Left renal pelvis (tissue), 4 donors: ENCODE results near the gene ZNF837. TPM values are rescaled to one million over a fixed set of nuclear protein-coding genes. Genes with fewer than 3 reads are reported as not detected.
A peak's percentile ranks its signal among the peaks of the same experiment; 100 is the strongest.
"Not testable (repeated sequence)": the region's sequence is repeated elsewhere in the genome, so short reads cannot be mapped to it uniquely, and the experiment has no call there.

Source experiments
- DNase-seq, 4 donors: peaks; one replicate each; pipeline ENCODE4 v3.0.0-alpha.2; 2013; ENCODE audit warnings: low read depth in 4 of 4, low spot score in 3 of 4
- polyA plus RNA-seq, 4 donors: library from polyadenylated mRNA; unstranded; fragments of 120-200 nt; gene quantifications; one replicate each; pipeline ENCODE4 v1.2.1, GENCODE V29; 2013; ENCODE audit not compliant: insufficient read length in 4 of 4

ZNF837 gene
- polyA plus RNA-seq: 1 to 10 TPM; 1.9 to 5.0 (median 2.5) TPM

DNA sequence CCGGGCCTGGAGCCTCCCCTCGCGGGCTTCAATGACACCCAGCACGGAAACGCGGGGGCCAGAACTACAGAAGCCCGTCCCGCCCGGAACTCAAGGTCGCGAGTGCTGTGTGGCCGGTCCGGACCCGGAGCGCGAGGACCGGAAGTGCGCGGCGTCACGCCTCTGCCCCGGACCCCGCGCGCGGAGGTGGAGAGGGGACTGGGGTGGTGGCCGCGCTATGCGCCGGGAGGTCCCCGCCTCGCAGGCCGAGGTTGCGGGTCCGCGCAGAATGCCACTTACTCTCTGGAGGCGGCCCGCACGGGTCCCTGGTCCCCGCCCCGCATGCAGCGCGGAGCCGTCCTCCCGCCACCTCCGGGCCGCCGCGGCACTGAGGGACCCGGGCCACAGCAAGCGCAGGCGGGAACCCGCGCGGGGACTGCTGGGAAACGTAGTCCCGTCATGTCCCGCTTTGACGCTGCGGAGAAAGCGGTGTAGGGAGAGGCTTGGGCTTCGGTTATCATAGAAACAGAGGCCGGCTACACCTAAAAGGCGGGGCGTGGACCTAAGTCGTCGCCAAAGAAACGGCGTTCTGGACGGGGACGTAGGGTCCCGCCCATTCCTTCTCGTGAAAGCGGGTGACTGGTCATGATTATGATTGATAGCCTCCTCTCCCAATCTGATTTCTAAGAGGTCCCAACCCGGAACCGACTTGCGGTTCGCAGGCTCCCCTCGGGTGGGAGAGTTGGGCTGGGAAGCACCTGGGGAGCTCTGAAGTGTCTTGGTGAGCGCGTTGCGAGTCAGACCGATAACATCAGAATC is at the start of gene ZNF837:
TSS of gene ZNF837 (minus strand) at position 369 of the 798 bp plus-strand sequence. CDS start 11,698 bp downstream, outside the sequence.
- DNase-seq: peak; percentile 99 to 100 (median 100)

DNA sequence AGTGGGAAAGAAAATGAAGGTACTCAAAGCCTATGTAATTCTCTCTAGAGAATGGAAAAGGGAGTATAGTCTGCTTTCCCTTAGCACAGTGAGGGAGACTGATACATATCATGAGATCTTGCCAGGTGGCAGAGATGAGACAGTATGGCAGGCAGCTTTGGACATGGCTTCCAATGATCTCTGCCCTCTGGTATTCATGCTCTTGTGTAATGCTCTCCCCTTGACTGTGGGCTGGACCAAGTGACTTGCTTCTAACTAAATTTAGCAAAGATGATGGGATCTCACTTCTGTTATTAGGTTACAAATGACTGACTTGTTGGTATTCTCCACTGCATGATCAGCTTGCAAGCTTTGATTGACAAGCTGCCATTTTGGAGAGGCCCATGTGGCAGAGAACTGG is 48.9 kb upstream of the ZNF837 start:
- DNase-seq: no peak

DNA sequence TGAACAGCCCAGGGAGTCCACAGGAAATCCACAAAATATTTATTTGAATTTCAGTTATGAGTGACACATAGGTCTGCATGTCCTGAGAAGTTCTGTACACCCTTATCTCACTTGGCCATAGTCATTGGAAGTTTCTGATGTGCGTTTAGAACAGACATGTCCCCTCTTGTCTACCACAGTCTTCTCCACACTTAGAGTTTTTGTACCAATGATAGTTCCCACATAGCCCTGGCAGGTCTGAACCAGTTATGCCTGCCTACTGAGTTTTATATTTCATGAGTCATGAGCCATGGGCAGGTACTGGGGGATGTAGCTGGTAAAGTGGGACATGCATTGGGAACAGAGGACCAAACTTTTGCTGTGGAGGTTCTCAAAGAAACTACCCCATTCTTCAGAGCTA is 47.8 kb upstream of the ZNF837 start:
- DNase-seq: no peak

DNA sequence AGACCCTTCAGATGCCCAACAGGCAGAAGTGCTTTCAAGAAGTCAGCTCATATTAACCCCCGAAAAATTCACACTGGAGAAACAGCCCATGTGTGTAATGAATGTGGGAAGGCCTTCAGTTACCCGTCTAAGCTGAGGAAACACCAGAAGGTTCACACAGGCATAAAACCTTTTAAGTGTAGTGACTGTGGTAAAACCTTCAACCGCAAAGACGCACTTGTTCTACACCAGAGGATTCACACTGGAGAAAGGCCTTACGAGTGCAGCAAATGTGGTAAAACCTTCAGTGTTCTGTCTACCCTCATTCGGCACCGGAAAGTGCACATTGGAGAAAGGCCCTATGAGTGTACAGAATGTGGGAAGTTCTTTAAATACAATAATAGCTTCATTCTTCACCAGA is 36.2 kb upstream of the ZNF837 start:
- DNase-seq: no peak

- no peak for DNase-seq
These were observed 35.8 kb upstream of the ZNF837 start for GRCh38 chr19:58416604-58417003.

DNA sequence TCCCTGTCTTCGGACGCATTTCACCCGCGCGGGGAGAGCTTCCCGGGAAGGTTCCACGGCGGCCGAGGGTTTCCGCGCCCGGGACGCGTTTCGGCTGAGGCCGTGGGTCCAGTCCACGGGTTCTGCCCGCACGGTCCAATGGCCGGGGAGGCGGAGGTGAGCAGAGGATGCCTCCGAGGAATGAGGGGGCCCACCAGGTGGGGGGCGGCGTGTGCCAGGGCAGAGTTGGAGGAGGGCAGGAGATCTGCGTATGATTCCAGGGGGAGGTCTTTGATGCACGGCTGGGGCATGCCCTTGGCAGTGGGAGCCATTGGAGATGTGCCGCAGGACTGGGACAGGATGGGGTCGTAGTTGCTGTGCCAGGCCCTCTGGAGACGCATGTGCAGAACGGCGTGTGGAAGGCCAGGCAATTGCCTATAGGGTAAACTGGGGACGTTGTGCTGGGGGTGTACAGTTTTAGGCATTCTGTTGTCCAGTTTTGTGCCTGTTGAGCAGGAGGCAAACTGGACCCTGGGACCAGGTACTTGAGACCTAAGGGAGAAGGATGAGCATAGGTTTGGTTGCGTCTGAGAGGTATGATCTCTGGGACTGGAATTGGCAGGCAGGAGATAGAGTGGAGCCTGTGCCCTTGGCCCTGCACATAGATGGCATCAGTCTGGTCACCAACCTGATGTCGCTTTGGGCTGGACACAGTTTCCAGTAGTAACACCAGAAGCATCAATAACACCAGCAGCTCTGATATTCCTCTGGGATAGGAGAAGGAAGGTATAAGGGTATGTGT is 28.4 kb upstream of the ZNF837 start:
- DNase-seq: no peak

DNA sequence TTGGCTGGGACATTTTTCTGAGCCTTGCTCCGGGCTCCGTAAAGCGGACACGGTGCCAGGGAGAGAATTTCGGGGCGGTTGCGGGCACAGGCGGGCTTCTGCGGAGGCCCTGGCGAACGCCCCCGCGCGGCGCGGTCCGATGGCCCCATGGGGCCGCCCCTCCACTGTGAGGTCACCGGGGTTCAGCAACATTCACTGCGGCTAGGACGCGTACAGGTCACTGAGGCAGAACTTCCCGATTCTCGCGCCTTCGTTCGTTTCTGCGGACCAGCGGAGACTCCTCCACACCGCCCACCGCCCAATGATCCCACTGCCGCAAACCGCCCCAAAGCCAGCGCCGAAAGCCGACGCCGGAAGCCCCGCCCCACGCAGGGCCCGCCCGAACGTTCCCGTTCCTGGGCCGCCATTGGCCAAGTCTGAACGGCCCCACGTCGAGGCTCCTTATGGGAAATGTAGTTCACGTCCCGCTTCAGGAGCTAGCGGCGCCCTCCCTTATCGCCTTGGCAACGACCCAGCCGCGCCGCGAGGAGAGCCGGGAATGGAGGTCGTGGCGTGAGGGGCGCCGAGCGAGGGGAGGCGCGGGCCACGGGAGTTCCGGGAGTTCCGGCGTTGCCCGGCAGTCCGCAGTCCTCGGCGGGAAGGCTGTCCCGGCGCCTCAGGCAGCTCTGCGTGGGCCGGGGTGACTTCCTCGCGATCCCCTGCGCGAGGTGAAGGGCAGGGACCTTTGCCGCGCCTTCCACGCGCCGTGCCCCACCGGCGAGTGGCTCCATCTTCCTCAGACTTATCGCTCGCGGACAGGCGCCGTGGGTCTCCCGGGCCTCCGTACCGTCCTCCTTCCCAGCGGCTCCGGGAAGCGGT is 27.6 kb upstream of the ZNF837 start, which contains the start of gene ZNF584:
TSS of gene ZNF584 (plus strand) at position 498 of the 858 bp plus-strand sequence. CDS start 499 bp downstream, outside the sequence.
- peak; percentile 85 to 94 (median 90) for DNase-seq

DNA sequence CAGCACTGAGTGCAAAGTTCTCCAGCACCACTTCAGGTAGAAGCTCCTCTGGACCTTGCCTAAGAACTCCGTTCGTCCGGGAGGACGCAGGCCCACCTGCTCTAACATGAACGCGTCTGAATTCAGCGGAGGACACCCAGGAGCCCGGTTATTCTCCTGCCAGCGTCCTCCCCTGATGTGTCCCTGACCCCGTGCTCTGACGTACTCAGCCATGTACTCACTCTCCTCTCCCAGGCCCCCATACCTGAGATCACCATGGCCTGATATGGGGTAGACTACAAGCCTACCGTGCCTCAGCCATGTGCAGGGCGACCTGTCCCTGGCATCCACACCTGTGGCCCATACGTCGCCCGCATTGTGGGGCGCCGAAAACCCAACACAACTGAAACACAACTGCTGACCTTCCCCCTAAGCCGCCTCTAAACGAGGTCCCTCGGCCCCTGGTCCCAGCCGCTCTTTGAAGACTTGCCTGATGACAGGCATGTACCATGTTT is 26.9 kb upstream of the ZNF837 start:
- DNase-seq: no peak

DNA sequence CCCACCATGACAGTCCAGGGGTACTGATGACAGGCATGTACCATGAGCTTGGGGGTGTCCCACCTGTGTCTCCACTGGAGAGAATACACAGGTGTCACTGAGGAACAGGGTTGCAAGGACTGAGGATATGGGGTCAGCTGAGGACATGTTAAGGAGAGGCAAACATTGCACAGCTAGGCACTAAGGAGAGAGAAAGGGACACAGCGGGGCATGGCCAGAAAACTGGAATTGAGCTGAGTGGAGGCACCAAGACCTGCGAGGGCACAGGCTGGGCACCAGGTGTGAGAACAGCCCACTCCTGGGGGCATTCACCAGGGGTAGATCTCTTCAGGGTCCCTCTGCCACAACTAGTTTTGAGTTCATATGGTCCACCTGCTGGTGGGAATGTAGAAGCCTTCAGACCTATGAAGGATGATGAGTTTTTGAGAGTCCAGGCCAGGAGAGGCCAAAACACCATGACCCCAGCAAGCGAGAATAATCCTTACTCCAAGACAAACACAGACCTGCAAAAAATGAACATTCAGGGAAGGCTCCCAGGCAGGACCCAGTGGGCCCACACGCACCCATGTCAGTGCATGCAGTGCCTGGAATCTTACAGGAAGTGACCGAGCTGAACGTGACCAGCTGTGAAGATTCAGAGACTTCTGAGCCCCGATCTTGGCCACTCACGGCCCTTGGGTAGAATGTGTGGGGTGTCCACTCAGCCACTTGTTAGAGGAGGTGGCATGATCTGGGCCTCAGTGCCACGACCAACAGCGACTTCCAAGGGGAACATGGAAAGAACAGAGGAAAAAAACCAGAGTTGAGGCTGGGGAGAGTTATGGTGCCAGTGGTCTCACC is 26.2 kb upstream of the ZNF837 start:
- DNase-seq: no peak

GRCh38 chr19:58403920-58404478 is 23.2 kb upstream of the ZNF837 start:
- not testable (repeated sequence) for DNase-seq

GRCh38 chr19:58401840-58402421 is 21.1 kb upstream of the ZNF837 start:
- no peak for DNase-seq

- peak; percentile 98 to 99 (median 98) for DNase-seq
These were observed 20.3 kb upstream of the ZNF837 start for GRCh38 chr19:58400916-58401839.

DNA sequence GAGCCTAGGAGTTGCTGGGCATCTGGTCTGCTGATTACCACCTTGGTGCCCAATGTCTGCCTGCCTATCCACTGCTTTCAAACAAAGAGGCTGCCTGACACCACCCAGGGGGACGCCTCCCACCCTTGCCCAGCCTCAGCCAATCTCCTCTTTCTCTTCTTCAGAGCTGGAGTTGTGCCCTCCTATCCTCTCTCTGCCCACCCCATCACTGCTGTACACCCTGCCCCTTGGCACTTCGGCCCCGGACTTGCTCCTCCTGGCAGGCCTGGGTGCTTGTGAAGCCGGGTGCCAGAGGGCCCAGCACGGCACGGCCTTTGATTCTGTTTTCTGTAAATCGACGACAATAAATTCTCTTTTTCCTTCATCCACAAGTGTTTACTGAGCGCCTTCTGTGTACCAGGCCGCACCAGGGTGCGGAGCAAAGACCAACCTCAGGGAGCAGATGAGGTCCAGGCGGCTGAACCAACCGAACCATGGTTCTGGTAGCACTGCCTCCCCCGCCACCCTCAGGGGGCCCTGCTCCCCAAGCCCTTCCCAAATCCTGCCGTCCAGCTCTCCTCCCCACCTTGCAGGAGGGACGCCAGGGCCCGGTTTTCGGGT is 19.6 kb upstream of the ZNF837 start:
- no peak for DNase-seq

- DNase-seq: no peak
These were observed 19.1 kb upstream of the ZNF837 start for GRCh38 chr19:58399903-58400302.

DNA sequence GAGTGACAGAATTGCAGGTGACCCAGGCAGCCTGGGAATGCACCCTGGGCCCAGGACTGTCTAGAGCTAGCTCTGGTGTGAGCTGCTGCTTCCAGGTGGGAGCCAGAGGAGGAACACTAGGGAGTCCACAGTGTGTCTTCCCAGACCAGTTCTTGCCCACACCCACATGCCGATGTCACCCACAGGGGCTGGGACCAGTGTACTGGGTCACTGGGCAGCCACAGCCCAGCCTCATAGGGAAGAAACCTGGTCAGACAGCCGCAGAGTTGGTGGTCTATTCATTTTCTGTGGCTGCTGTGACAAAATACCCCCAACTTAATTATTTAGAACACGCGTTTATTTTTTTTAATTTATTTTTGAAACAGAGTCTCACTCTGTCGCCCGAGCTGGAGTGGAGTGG is 17.7 kb upstream of the ZNF837 start:
- DNase-seq: no peak

DNA sequence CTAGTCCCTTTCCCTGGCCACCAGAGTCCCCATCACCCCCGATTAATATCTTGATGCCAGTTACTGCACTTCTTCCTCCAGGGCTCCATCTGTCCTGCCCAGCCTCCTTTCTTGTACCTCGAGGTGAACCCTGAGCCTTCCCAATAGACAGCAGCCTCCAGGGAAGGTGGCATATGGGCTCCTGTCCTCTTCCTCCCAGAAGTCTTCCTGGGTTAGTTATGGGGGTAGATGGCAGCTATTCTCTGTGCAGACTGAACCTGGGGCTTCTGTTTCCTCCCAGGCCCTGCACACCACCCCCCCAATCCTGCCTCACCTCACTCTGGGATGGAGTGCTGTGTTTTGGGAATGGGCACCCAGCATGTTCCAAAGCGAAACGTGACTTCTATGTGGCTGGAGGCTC is 17.3 kb upstream of the ZNF837 start:
- no peak for DNase-seq

GRCh38 chr19:58397533-58398037 is 16.8 kb upstream of the ZNF837 start:
- DNase-seq: no peak
